ENCODE results near the gene XCL2. TPM values are rescaled to one million over a fixed set of nuclear protein-coding genes. Genes with fewer than 3 reads are reported as not detected.

Gene XCL2
- total and polyA plus RNA-seq, 2 of the 8 experiments (the other 6 are each of a cell fraction or from before 2014, with no cell fraction given): not detected

- Histone ChIP-seq H4K5ac (ENCODE audit: insufficient read length, low read depth, low read length) (no peak overlapping the region), H3K4ac (replicated peaks; ENCODE audit: insufficient read length, low read depth, low read length) (no peak overlapping the region), H2BK15ac (ENCODE audit: low read length) (no peak overlapping the region), H3K14ac (ENCODE audit: insufficient read length) (no peak overlapping the region), H3K36me3 (ENCODE audit: control insufficient read depth in 2 of 4, insufficient read depth in 4 of 4, low read length in 3 of 4) (no peaks in the 10 kb centered on the region), H2AK5ac (ENCODE audit: low read depth, low read length) (no peak overlapping the region), H3K4me3 (ENCODE audit: extremely low read depth in 1 of 4, insufficient read depth in 2 of 4, low read depth in 3 of 4, low read length in 4 of 4) (no peak overlapping the region), H3K79me1 (ENCODE audit: low read depth, low read length) (no peaks in the 10 kb centered on the region), H3K23ac (ENCODE audit: insufficient read length) (no peak overlapping the region), H3K4me1 (replicated peaks in 1 of 4; ENCODE audit: control insufficient read depth in 3 of 4, insufficient read depth in 4 of 4, low read length in 3 of 4) (no peaks in the 10 kb centered on the region; a peak in 1 of 7 replicates), H2BK12ac (ENCODE audit: low read depth, low read length) (no peak overlapping the region), H4K8ac (ENCODE audit: extremely low read depth, insufficient read depth, low read length) (no peak overlapping the region), H3K9ac (replicated peaks in 1 of 4; ENCODE audit: extremely low read depth in 1 of 4, low read depth in 3 of 4, low read length in 3 of 4) (no peak overlapping the region), H3K23me2 (ENCODE audit: low read depth, low read length) (no peaks in the 10 kb centered on the region), H3K27ac (ENCODE audit: low read depth, low read length) (no peak overlapping the region), H4K20me1 (replicated peaks in 1 of 2; ENCODE audit: control insufficient read depth in 1 of 2, insufficient read depth in 2 of 2, low read length in 2 of 2) (no peaks in the 10 kb centered on the region), H3K9me3 (ENCODE audit: insufficient read depth in 2 of 2, low read depth in 1 of 2, low read length in 1 of 2) (no peaks in the 10 kb centered on the region), H2BK5ac (ENCODE audit: low read depth, low read length) (no peak overlapping the region), H2BK20ac (ENCODE audit: low read length) (no peak overlapping the region), H2BK120ac (replicated peaks; ENCODE audit: low read depth, low read length) (no peak overlapping the region), H3K27me3 (replicated peaks in 1 of 4; ENCODE audit: control insufficient read depth in 3 of 4, extremely low read depth in 1 of 4, insufficient read depth in 3 of 4, low read length in 3 of 4) (no peaks in the 10 kb centered on the region), H2AFZ (ENCODE audit: low read length) (no peak overlapping the region), H4K91ac (replicated peaks; ENCODE audit: insufficient read length, low read length) (no peak overlapping the region), H3K56ac (replicated peaks; ENCODE audit: insufficient read length, low read depth, low read length) (no peak overlapping the region), H3K4me2 (ENCODE audit: insufficient read depth in 1 of 2, low read depth in 2 of 2, low read length in 2 of 2) (no peak overlapping the region), H3K79me2 (ENCODE audit: control insufficient read depth in 1 of 2, insufficient read depth in 2 of 2, low read length in 2 of 2) (no peaks in the 10 kb centered on the region), H3K18ac (ENCODE audit: extremely low read depth, low read length) (no peak overlapping the region)
- ChIA-PET POLR2A (ENCODE audit: partially characterized antibody) (no interaction called here), CTCF (ENCODE audit: partially characterized antibody) (no interaction called here)
- no peak for FAIRE-seq
- DNase-seq (ENCODE audit: low read depth in 1 of 2, low spot score in 2 of 2): no peak
- TF ChIP-seq RBBP5 (IDR thresholded peaks at IDR 0.05; ENCODE audit: borderline replicate concordance, low read depth, low read length) (no peak), GABPA (IDR thresholded peaks at IDR 0.05; ENCODE audit: borderline replicate concordance, insufficient read depth, low read length) (no peak), KDM4A (IDR thresholded peaks at IDR 0.05; ENCODE audit: low read depth, low read length, severe bottlenecking) (no peak), NANOG (IDR thresholded peaks at IDR 0.05; ENCODE audit: insufficient read depth, low read depth, low read length, poor library complexity, severe bottlenecking) (no peak), EGR1 (IDR thresholded peaks at IDR 0.05; ENCODE audit: borderline replicate concordance, low read depth, low read length) (no peak), RNF2 (IDR thresholded peaks at IDR 0.05; ENCODE audit: borderline replicate concordance, low read depth, low read length, missing control alignments, poor library complexity, severe bottlenecking) (no peak), TAF1 (IDR thresholded peaks at IDR 0.05; ENCODE audit: low read depth, low read length) (no peak), SIRT6 (IDR thresholded peaks at IDR 0.05; ENCODE audit: low read length) (no peak), CBX5 (IDR thresholded peaks at IDR 0.05; ENCODE audit: low read depth, low read length) (no peak), TEAD4 (IDR thresholded peaks at IDR 0.05; ENCODE audit: low read depth, low read length) (no peak), POU5F1 (IDR thresholded peaks at IDR 0.05; ENCODE audit: low read depth, low read length) (no peak), TCF12 (IDR thresholded peaks at IDR 0.05; ENCODE audit: low read depth, low read length) (no peak), SAP30 (IDR thresholded peaks at IDR 0.05; ENCODE audit: insufficient read depth, insufficient replicate concordance, low read length) (no peak)
- TF ChIP-seq, protein P1, sequence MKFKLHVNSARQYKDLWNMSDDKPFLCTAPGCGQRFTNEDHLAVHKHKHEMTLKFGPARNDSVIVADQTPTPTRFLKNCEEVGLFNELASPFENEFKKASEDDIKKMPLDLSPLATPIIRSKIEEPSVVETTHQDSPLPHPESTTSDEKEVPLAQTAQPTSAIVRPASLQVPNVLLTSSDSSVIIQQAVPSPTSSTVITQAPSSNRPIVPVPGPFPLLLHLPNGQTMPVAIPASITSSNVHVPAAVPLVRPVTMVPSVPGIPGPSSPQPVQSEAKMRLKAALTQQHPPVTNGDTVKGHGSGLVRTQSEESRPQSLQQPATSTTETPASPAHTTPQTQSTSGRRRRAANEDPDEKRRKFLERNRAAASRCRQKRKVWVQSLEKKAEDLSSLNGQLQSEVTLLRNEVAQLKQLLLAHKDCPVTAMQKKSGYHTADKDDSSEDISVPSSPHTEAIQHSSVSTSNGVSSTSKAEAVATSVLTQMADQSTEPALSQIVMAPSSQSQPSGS (IDR thresholded peaks at IDR 0.05; ENCODE audit: low read length): no peak
These were observed 12.8 kb upstream of the XCL2 start for GRCh38 chr1:168556647-168557046.
